GM12864 (cell line): Measurements from ENCODE around the gene B4GAT1.
"Not testable (repeated sequence)": the region's sequence is repeated elsewhere in the genome, so short reads cannot be mapped to it uniquely, and the experiment has no call there.

Experiments used
- DNase-seq: peaks from one replicate; pipeline ENCODE4 v3.0.0-alpha.2; 2011; ENCODE audit warnings: low read depth
- H3K4me3 ChIP-seq: 2 replicates; pipeline ENCODE4 v1.5.1; 2011; ENCODE audit warnings: mild to moderate bottlenecking, low read depth, low read length, control low read depth
- CTCF ChIP-seq: IDR thresholded peaks from 2 replicates; pipeline ENCODE4 v1.5.1; 2011; ENCODE audit warnings: low read depth, mild to moderate bottlenecking, moderate library complexity, low read length, control low read depth, inconsistent platforms; ENCODE audit errors: missing control alignments

Gene B4GAT1

GRCh38 chr11:66323684-66324083 lies 23.7 kb downstream of the B4GAT1 start:
- no peak for TF ChIP-seq CTCF
- no peak for DNase-seq
- H3K4me3 ChIP-seq, result no peak overlapping the region

- no peak for DNase-seq
- TF ChIP-seq CTCF, result no peak
- H3K4me3 ChIP-seq, result no peak overlapping the region
These were observed 24.5 kb downstream of the B4GAT1 start for GRCh38 chr11:66322732-66323427.

GRCh38 chr11:66321606-66322005 lies 25.8 kb downstream of the B4GAT1 start:
- no peak for TF ChIP-seq CTCF
- DNase-seq, result no peak
- H3K4me3 ChIP-seq, result no peak overlapping the region

GRCh38 chr11:66320748-66321147 lies 26.7 kb downstream of the B4GAT1 start:
- not testable (repeated sequence) for H3K4me3 ChIP-seq, DNase-seq

- H3K4me3 ChIP-seq, DNase-seq: not testable (repeated sequence)
These were observed 27.1 kb downstream of the B4GAT1 start for GRCh38 chr11:66320289-66320688.

- no peak overlapping the region for H3K4me3 ChIP-seq
- no peak for DNase-seq
- no peak for TF ChIP-seq CTCF
These were observed 28.8 kb downstream of the B4GAT1 start for GRCh38 chr11:66318600-66318970.

- H3K4me3 ChIP-seq, result no peak overlapping the region
- no peak for DNase-seq
These were observed 29.5 kb downstream of the B4GAT1 start for GRCh38 chr11:66317723-66318599.

More at GRCh38 chr11:66317723-66318599, 29.5 kb downstream of the B4GAT1 start:
- no peak for TF ChIP-seq CTCF
